DOHH2 (cell line): Measurements from ENCODE around the gene DUSP1.

ENCODE experiments used
- EZH2phosphoT487 ChIP-seq: fragments of 200-600 bp; sonication (generic); IDR thresholded peaks from 2 replicates; pipeline ENCODE4 v1.6.1; 2017; ENCODE audit warnings: borderline replicate concordance, mild to moderate bottlenecking, antibody characterized with exemption, low read length, moderate library complexity, mixed read lengths
- TF ChIP-seq, protein P1 (sequence below): fragments of 200-600 bp; sonication (generic); IDR thresholded peaks from one replicate; pipeline ENCODE4 v1.5.1; 2014; ENCODE audit warnings: antibody characterized with exemption, mild to moderate bottlenecking, low read depth, low read length; ENCODE audit not compliant: poor library complexity, severe bottlenecking

DNA sequence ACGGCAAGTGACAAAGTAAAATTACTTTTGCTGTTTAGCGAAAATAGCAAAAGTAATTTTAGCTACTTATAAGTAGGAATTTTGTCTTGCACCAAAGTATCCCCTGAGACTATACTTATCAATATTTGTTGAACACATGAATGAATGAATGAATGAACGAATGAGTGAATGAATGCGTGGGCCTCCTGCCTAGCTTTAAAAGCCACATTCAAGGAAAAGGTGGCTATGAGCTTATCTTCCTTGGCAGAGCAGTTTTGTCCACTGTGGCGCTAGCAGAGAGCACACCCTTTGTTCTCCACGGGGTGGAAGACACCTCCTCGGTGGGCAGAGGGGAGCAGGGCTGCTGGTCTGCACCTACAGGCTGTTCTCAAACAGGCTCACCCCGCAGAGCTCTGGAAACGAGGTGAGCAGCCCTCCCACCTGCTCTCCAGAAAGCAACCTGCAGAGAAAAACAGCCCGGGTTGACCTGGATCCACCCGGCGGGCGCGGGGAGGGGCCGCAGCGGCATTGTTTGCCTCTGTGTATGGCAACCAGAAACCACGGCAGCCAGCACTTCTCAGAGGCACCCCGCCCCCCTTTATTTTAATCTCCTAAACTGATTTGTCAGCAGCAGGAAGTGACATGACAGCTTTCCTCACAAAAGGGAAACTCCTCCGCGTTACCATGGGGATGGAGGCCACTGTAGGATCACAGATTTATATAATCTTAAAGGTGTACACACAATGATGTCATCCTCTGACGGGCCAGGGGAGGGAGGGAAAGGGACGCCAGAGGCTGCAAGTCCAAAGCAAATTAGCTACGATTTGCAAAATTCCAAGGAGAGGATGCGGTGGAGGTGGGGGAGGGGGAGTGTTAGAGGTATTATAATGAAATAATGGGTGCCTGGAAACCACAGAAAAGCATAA is 5.9 kb downstream of the DUSP1 start:
- TF ChIP-seq, protein P1, sequence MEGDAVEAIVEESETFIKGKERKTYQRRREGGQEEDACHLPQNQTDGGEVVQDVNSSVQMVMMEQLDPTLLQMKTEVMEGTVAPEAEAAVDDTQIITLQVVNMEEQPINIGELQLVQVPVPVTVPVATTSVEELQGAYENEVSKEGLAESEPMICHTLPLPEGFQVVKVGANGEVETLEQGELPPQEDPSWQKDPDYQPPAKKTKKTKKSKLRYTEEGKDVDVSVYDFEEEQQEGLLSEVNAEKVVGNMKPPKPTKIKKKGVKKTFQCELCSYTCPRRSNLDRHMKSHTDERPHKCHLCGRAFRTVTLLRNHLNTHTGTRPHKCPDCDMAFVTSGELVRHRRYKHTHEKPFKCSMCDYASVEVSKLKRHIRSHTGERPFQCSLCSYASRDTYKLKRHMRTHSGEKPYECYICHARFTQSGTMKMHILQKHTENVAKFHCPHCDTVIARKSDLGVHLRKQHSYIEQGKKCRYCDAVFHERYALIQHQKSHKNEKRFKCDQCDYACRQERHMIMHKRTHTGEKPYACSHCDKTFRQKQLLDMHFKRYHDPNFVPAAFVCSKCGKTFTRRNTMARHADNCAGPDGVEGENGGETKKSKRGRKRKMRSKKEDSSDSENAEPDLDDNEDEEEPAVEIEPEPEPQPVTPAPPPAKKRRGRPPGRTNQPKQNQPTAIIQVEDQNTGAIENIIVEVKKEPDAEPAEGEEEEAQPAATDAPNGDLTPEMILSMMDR: no peak
- TF ChIP-seq EZH2phosphoT487: no peak
